ENCODE measurements around the gene COL23A1. TPM values are rescaled to one million over a fixed set of nuclear protein-coding genes. Genes with fewer than 3 reads are reported as not detected.

Gene COL23A1
- polyA plus RNA-seq, 1 donor (not counting 4 experiments of a cell fraction or from before 2014, with no cell fraction given) = not detected

- dilution Hi-C loops (cut with MboI; ENCODE audit: extremely low pct_ligation_motif_present, low sequenced_read_pairs) = no loop called here
- Histone ChIP-seq H3K27me3 (ENCODE audit: control insufficient read depth, extremely low read depth, insufficient read depth, low read length) (peaks cover 8% of the 10 kb centered on the region), H3K9ac (ENCODE audit: control insufficient read depth, extremely low read depth, insufficient read depth, low read length) (no peak overlapping the region), H3K27ac (ENCODE audit: control insufficient read depth, insufficient read depth, low read length) (no peak overlapping the region), H3K36me3 (ENCODE audit: control insufficient read depth in 2 of 2, extremely low read depth in 1 of 2, insufficient read depth in 2 of 2, low read length in 2 of 2) (no peaks in the 10 kb centered on the region), H3K9me1 (ENCODE audit: control insufficient read depth, extremely low read depth, insufficient read depth, low read length) (no peaks in the 10 kb centered on the region), H3K79me2 (ENCODE audit: control insufficient read depth, insufficient read depth, low read length) (no peaks in the 10 kb centered on the region), H3K4me1 (ENCODE audit: control insufficient read depth, extremely low read depth, insufficient read depth, low read length) (no peaks in the 10 kb centered on the region), H2AFZ (ENCODE audit: control insufficient read depth, low read length) (no peak overlapping the region), H3K9me3 (ENCODE audit: control insufficient read depth, low read depth, low read length) (no peaks in the 10 kb centered on the region), H3K4me2 (ENCODE audit: control insufficient read depth, extremely low read depth, insufficient read depth, low read depth, low read length) (no peak overlapping the region), H4K20me1 (ENCODE audit: control insufficient read depth, extremely low read depth, insufficient read depth, low read length) (no peaks in the 10 kb centered on the region), H3K4me3 (ENCODE audit: control insufficient read depth in 2 of 3, extremely low read depth in 1 of 3, insufficient read depth in 2 of 3, low read depth in 1 of 3, low read length in 3 of 3) (no peak overlapping the region)
- FAIRE-seq = no peak
- TF ChIP-seq, protein P1, sequence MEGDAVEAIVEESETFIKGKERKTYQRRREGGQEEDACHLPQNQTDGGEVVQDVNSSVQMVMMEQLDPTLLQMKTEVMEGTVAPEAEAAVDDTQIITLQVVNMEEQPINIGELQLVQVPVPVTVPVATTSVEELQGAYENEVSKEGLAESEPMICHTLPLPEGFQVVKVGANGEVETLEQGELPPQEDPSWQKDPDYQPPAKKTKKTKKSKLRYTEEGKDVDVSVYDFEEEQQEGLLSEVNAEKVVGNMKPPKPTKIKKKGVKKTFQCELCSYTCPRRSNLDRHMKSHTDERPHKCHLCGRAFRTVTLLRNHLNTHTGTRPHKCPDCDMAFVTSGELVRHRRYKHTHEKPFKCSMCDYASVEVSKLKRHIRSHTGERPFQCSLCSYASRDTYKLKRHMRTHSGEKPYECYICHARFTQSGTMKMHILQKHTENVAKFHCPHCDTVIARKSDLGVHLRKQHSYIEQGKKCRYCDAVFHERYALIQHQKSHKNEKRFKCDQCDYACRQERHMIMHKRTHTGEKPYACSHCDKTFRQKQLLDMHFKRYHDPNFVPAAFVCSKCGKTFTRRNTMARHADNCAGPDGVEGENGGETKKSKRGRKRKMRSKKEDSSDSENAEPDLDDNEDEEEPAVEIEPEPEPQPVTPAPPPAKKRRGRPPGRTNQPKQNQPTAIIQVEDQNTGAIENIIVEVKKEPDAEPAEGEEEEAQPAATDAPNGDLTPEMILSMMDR (optimal IDR thresholded peaks at IDR 0.05 in 1 of 3, IDR thresholded peaks at IDR 0.05 in 1 of 3, conservative IDR thresholded peaks at IDR 0.05 in 1 of 3; ENCODE audit: extremely low read depth in 1 of 3, insufficient read depth in 2 of 3, low read length in 3 of 3) = no peak
- no peak for TF ChIP-seq EZH2 (IDR thresholded peaks at IDR 0.05; ENCODE audit: low read length)
- no peak for DNase-seq (ENCODE audit: low read depth, low spot score)
These were observed 398.5 kb downstream of the COL23A1 start for GRCh38 chr5:178191661-178192060.

DNA sequence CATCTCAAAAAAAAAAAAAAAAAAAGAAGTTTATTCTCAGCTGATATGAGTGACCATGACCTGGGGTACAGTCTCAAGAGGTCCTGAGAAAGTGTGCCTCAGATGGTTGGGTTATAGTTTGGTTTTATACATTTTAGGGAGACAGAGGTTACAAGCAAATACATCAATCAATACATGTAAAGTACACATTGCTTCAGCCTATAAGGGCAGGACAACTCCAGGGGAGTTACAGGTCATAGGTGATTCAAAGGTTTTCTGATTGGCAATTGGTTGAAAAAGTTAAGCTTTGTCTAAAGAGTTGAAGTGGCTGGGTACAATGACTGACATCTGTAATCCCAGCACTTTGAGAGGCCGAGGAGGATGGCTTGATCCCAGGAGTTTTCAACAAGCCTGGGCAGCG is 400.8 kb downstream of the COL23A1 start:
- no peaks in the 10 kb centered on the region for H4K20me1 ChIP-seq (ENCODE audit: control insufficient read depth, extremely low read depth, insufficient read depth, low read length)
- no peak overlapping the region for H3K4me3 ChIP-seq (ENCODE audit: control insufficient read depth in 2 of 3, extremely low read depth in 1 of 3, insufficient read depth in 2 of 3, low read depth in 1 of 3, low read length in 3 of 3)
- H3K4me1 ChIP-seq (ENCODE audit: control insufficient read depth, extremely low read depth, insufficient read depth, low read length) = no peaks in the 10 kb centered on the region
- FAIRE-seq = no peak
- no peaks in the 10 kb centered on the region for H3K9me1 ChIP-seq (ENCODE audit: control insufficient read depth, extremely low read depth, insufficient read depth, low read length)
- H3K4me2 ChIP-seq (ENCODE audit: control insufficient read depth, extremely low read depth, insufficient read depth, low read depth, low read length) = no peak overlapping the region
- DNase-seq (ENCODE audit: low read depth, low spot score) = no peak
- H3K27ac ChIP-seq (ENCODE audit: control insufficient read depth, insufficient read depth, low read length) = no peak overlapping the region
- H3K27me3 ChIP-seq (ENCODE audit: control insufficient read depth, extremely low read depth, insufficient read depth, low read length) = peaks cover 8% of the 10 kb centered on the region
- no peak overlapping the region for H3K9ac ChIP-seq (ENCODE audit: control insufficient read depth, extremely low read depth, insufficient read depth, low read length)
- no peaks in the 10 kb centered on the region for H3K79me2 ChIP-seq (ENCODE audit: control insufficient read depth, insufficient read depth, low read length)
- no peak for TF ChIP-seq EZH2 (IDR thresholded peaks at IDR 0.05; ENCODE audit: low read length)
- TF ChIP-seq, protein P1 (optimal IDR thresholded peaks at IDR 0.05 in 1 of 3, IDR thresholded peaks at IDR 0.05 in 1 of 3, conservative IDR thresholded peaks at IDR 0.05 in 1 of 3; ENCODE audit: extremely low read depth in 1 of 3, insufficient read depth in 2 of 3, low read length in 3 of 3) = no peak
- no peaks in the 10 kb centered on the region for H3K36me3 ChIP-seq (ENCODE audit: control insufficient read depth in 2 of 2, extremely low read depth in 1 of 2, insufficient read depth in 2 of 2, low read length in 2 of 2)
- H3K9me3 ChIP-seq (ENCODE audit: control insufficient read depth, low read depth, low read length) = no peaks in the 10 kb centered on the region
- dilution Hi-C loops (cut with MboI; ENCODE audit: extremely low pct_ligation_motif_present, low sequenced_read_pairs) = no loop called here
- H2AFZ ChIP-seq (ENCODE audit: control insufficient read depth, low read length) = no peak overlapping the region

Small RNAs within 50 kb of the gene (small RNA-seq; reads per million reads assigned to genes)
- gene RN7SKP70 (ENCODE audit: insufficient read length in 3 of 3, low read depth in 3 of 3, low replicate concordance in 1 of 3) = 0 reads per million in 3 experiments
- gene RN7SL646P (ENCODE audit: insufficient read length in 3 of 3, low read depth in 3 of 3, low replicate concordance in 1 of 3) = 0 reads per million in 3 experiments

Other genes with a start within 250 kb of the COL23A1 start
- gene CLK4, start 36.7 kb upstream of the COL23A1 start, polyA plus RNA-seq = 10.7 to 17.3 TPM (median 11.6 TPM) in 3 replicates
- gene ZNF354A, start 140.3 kb upstream of the COL23A1 start, polyA plus RNA-seq = 6.8 to 11.1 TPM (median 10.5 TPM) in 3 replicates